OCI-LY1 (cell line): ENCODE results near the gene KCTD1.

Source experiments
- H2AFZ ChIP-seq: fragments of 200-600 bp; sonication (generic), shearing (Covaris generic); 2 replicates; pipeline ENCODE4 v1.6.0; 2014; ENCODE audit warnings: antibody characterized with exemption, mild to moderate bottlenecking, low read length
- H3F3A ChIP-seq: fragments of 200-600 bp; sonication (generic), shearing (Covaris generic); 2 replicates; pipeline ENCODE4 v1.6.0; 2014; ENCODE audit warnings: mild to moderate bottlenecking, antibody characterized with exemption, low read length, moderate library complexity; ENCODE audit not compliant: insufficient read depth
- H3K27ac ChIP-seq: fragments of 200-600 bp; sonication (generic); 2 replicates; pipeline ENCODE4 v1.5.1; 2014; ENCODE audit warnings: low read length, mixed run types, mild to moderate bottlenecking, low read depth; ENCODE audit not compliant: poor library complexity, severe bottlenecking
- H3K27me3 ChIP-seq: fragments of 200-600 bp; sonication (generic); 2 replicates; pipeline ENCODE4 v1.6.0; 2014; ENCODE audit warnings: antibody characterized with exemption, mild to moderate bottlenecking, low read length, moderate library complexity; ENCODE audit not compliant: insufficient read depth
- H3K36me3 ChIP-seq: fragments of 200-600 bp; sonication (generic); 2 replicates; pipeline ENCODE4 v1.6.1; 2014; ENCODE audit warnings: mild to moderate bottlenecking, antibody characterized with exemption, low read length, moderate library complexity, mixed read lengths; ENCODE audit not compliant: insufficient read depth
- H3K4me1 ChIP-seq: fragments of 200-600 bp; sonication (generic); 2 replicates; pipeline ENCODE4 v1.5.1; 2014; ENCODE audit warnings: mild to moderate bottlenecking, low read length, moderate library complexity; ENCODE audit not compliant: insufficient read depth, severe bottlenecking
- H3K4me2 ChIP-seq: fragments of 200-600 bp; sonication (generic), shearing (Covaris generic); 2 replicates; pipeline ENCODE4 v1.6.1; 2014; ENCODE audit warnings: low read length
- H3K4me3 ChIP-seq: fragments of 200-600 bp; sonication (generic); 2 replicates; pipeline ENCODE4 v1.5.1; 2014; ENCODE audit warnings: low read length, low read depth, mild to moderate bottlenecking, mixed read lengths; ENCODE audit not compliant: poor library complexity, severe bottlenecking
- H3K79me2 ChIP-seq: fragments of 200-600 bp; shearing (Covaris generic); 2 replicates; pipeline ENCODE4 v1.6.1; 2016; ENCODE audit warnings: mixed run types, low read length, mixed read lengths; ENCODE audit not compliant: insufficient read depth
- H3K9ac ChIP-seq: fragments of 200-600 bp; sonication (generic), shearing (Covaris generic); 2 replicates; pipeline ENCODE4 v1.6.1; 2014; ENCODE audit warnings: mild to moderate bottlenecking, low read length, mixed read lengths
- H3K9me2 ChIP-seq: fragments of 200-600 bp; sonication (generic), shearing (Covaris generic); 2 replicates; pipeline ENCODE4 v1.6.1; 2014; ENCODE audit warnings: low read depth, mild to moderate bottlenecking, low read length, mixed read lengths
- H3K9me3 ChIP-seq: fragments of 200-600 bp; shearing (Covaris generic); 2 replicates; pipeline ENCODE4 v1.6.1; 2014; ENCODE audit warnings: low read length, mixed read lengths
- H4K20me1 ChIP-seq: fragments of 200-600 bp; sonication (generic), shearing (Covaris generic); 2 replicates; pipeline ENCODE4 v1.6.0; 2016; ENCODE audit warnings: mild to moderate bottlenecking, low read length; ENCODE audit not compliant: insufficient read depth
- EZH2 ChIP-seq: fragments of 200-600 bp; sonication (generic), shearing (Covaris generic); IDR thresholded peaks from 2 replicates; pipeline ENCODE4 v1.8.0; 2017; ENCODE audit warnings: borderline replicate concordance, mixed run types, mild to moderate bottlenecking, antibody characterized with exemption, low read length, moderate library complexity, mixed read lengths
- TF ChIP-seq, protein P1 (sequence below): fragments of 200-600 bp; sonication (generic), shearing (Covaris generic); IDR thresholded peaks from 2 replicates; pipeline ENCODE4 v1.5.1; 2017; ENCODE audit warnings: mild to moderate bottlenecking, antibody characterized with exemption, low read length, moderate library complexity, mixed read lengths

The KCTD1 gene

DNA sequence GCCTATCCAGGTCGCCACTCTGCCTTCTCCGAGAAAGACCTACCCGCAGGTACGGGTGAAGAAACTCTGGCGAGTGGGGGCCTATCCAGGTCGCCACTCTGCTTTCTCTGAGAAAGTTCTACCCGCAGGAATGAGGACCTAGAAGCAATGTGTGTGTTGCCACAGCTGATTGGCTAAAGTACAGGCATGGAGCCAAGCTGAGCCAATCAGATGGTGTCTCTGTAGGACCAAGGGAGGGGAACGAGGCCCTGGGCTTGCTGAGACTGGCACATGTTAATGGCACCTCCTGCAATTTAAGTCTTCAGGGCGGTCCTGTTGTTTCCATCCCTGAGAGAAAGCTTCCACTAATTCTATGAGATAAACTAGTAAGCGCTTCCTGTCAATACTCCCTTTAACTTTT is 82.3 kb downstream of the KCTD1 start:
- H3K4me3 ChIP-seq, result no peak overlapping the region
- no peaks in the 10 kb centered on the region for H4K20me1 ChIP-seq
- no peak for TF ChIP-seq EZH2
- TF ChIP-seq, protein P1, sequence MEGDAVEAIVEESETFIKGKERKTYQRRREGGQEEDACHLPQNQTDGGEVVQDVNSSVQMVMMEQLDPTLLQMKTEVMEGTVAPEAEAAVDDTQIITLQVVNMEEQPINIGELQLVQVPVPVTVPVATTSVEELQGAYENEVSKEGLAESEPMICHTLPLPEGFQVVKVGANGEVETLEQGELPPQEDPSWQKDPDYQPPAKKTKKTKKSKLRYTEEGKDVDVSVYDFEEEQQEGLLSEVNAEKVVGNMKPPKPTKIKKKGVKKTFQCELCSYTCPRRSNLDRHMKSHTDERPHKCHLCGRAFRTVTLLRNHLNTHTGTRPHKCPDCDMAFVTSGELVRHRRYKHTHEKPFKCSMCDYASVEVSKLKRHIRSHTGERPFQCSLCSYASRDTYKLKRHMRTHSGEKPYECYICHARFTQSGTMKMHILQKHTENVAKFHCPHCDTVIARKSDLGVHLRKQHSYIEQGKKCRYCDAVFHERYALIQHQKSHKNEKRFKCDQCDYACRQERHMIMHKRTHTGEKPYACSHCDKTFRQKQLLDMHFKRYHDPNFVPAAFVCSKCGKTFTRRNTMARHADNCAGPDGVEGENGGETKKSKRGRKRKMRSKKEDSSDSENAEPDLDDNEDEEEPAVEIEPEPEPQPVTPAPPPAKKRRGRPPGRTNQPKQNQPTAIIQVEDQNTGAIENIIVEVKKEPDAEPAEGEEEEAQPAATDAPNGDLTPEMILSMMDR, result no peak
- H3K4me1 ChIP-seq, result peaks cover 15% of the 10 kb centered on the region
- H3K9me3 ChIP-seq, result no peaks in the 10 kb centered on the region
- H3K4me2 ChIP-seq, result no peak overlapping the region
- no peaks in the 10 kb centered on the region for H3K36me3 ChIP-seq
- H3F3A ChIP-seq, result no peaks in the 10 kb centered on the region
- H3K9ac ChIP-seq, result no peak overlapping the region
- no peaks in the 10 kb centered on the region for H3K79me2 ChIP-seq
- H3K27me3 ChIP-seq, result no peaks in the 10 kb centered on the region
- no peaks in the 10 kb centered on the region for H3K9me2 ChIP-seq
- no peak overlapping the region for H3K27ac ChIP-seq
- no peak overlapping the region for H2AFZ ChIP-seq

DNA sequence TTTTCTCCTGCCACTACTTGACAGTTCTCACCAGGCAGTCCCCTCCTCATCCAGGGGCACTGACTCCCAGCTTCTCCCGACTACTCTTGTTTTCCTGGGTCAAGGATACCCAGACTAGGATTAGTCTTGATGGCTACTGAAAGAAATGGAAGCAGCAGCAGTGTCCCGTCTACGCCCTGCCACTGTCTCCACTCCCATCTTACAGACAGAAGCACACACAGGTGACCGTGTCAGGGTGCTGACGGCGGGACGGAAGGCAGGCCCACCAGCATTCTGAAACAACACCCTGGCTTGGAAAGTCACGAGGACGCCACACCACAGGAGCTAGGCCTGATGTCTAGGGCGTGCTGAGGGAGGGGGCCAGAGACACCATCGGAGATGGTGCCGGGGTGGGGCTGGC is 82.9 kb downstream of the KCTD1 start:
- Histone ChIP-seq H3K36me3 (no peaks in the 10 kb centered on the region), H3K27ac (no peak overlapping the region), H3F3A (no peaks in the 10 kb centered on the region), H2AFZ (no peak overlapping the region), H3K9me3 (no peaks in the 10 kb centered on the region), H4K20me1 (no peaks in the 10 kb centered on the region), H3K4me2 (no peak overlapping the region), H3K4me1 (peaks cover 14% of the 10 kb centered on the region), H3K9me2 (no peaks in the 10 kb centered on the region), H3K79me2 (no peaks in the 10 kb centered on the region), H3K9ac (no peak overlapping the region), H3K27me3 (no peaks in the 10 kb centered on the region), H3K4me3 (no peak overlapping the region)
- TF ChIP-seq, protein P1, result no peak
- no peak for TF ChIP-seq EZH2

- no peaks in the 10 kb centered on the region for H3K9me3 ChIP-seq
- no peaks in the 10 kb centered on the region for H4K20me1 ChIP-seq
- no peak overlapping the region for H3K9ac ChIP-seq
- no peaks in the 10 kb centered on the region for H3K9me2 ChIP-seq
- no peak overlapping the region for H3K4me3 ChIP-seq
- no peak overlapping the region for H3K27ac ChIP-seq
- TF ChIP-seq, protein P1, result no peak
- no peak for TF ChIP-seq EZH2
- H3K4me2 ChIP-seq, result no peak overlapping the region
- no peaks in the 10 kb centered on the region for H3K27me3 ChIP-seq
- peaks cover 3% of the 10 kb centered on the region for H3K4me1 ChIP-seq
- H3F3A ChIP-seq, result no peaks in the 10 kb centered on the region
- H2AFZ ChIP-seq, result no peak overlapping the region
- H3K36me3 ChIP-seq, result no peaks in the 10 kb centered on the region
- no peaks in the 10 kb centered on the region for H3K79me2 ChIP-seq
Observed at GRCh38 chr18:26464128-26465011, 84.0 kb downstream of the KCTD1 start.
